Renal cortical epithelial cell (primary cell): ENCODE measurements around the gene ZBTB32. TPM values are rescaled to one million over a fixed set of nuclear protein-coding genes. Genes with fewer than 3 reads are reported as not detected.

ENCODE experiments used
- DNase-seq: peaks from one replicate; pipeline ENCODE4 v3.0.0-alpha.2; 2011; ENCODE audit warnings: low read depth
- total RNA-seq: library from RNA; depleted of rRNA; stranded (reverse); fragments of >200 nt; gene quantifications from 2 replicates; pipeline ENCODE4 v1.2.3, GENCODE V29; 2014

ZBTB32 gene
- total RNA-seq, 1 donor from 2014 or later, result not detected

GRCh38 chr19:35736913-35737886 lies 32.8 kb downstream of the ZBTB32 start:
- no peak for DNase-seq

GRCh38 chr19:35738021-35738886 lies 33.9 kb downstream of the ZBTB32 start:
- DNase-seq, result no peak

GRCh38 chr19:35738887-35739229 lies 34.5 kb downstream of the ZBTB32 start:
- DNase-seq, result no peak

GRCh38 chr19:35739275-35740107 lies 35.1 kb downstream of the ZBTB32 start:
- DNase-seq, result no peak

GRCh38 chr19:35740108-35740422 lies 35.7 kb downstream of the ZBTB32 start:
- no peak for DNase-seq

GRCh38 chr19:35740423-35741202 lies 36.3 kb downstream of the ZBTB32 start:
- peak; percentile 91 for DNase-seq

GRCh38 chr19:35741203-35741515 lies 36.8 kb downstream of the ZBTB32 start:
- no peak for DNase-seq

- no peak for DNase-seq
These were observed 37.9 kb downstream of the ZBTB32 start, which contains the start of gene IGFLR1 for GRCh38 chr19:35742121-35742724. TSS of gene IGFLR1 (minus strand) at chr19:35742452. CDS start at chr19:35741180, 1,272 bp downstream.

GRCh38 chr19:35743640-35744429 lies 39.5 kb downstream of the ZBTB32 start:
- no peak for DNase-seq

GRCh38 chr19:35744430-35745327 lies 40.3 kb downstream of the ZBTB32 start:
- DNase-seq, result peak; percentile 89

GRCh38 chr19:35745328-35746086 lies 41.1 kb downstream of the ZBTB32 start, which contains the start of the genes PSENEN and U2AF1L4:
TSS of gene PSENEN (plus strand) at chr19:35745651. CDS start at chr19:35745931, 280 bp downstream.
TSS of gene U2AF1L4 (minus strand) at chr19:35745418. CDS start at chr19:35745391, 27 bp downstream.
- DNase-seq, result peak; percentile 99

- DNase-seq, result no peak
These were observed 41.7 kb downstream of the ZBTB32 start for GRCh38 chr19:35746087-35746462.

- no peak for DNase-seq
These were observed 42.2 kb downstream of the ZBTB32 start for GRCh38 chr19:35746531-35746930.

- DNase-seq, result peak; percentile 99
These were observed 44.0 kb downstream of the ZBTB32 start, which contains the start of gene LIN37 for GRCh38 chr19:35748106-35749020. TSS of gene LIN37 (plus strand) at chr19:35748576. CDS start at chr19:35748725, 149 bp downstream.

GRCh38 chr19:35750167-35750566 lies 45.8 kb downstream of the ZBTB32 start:
- DNase-seq, result no peak
